Measurements from ENCODE around the gene BPIFB4. TPM values are rescaled to one million over a fixed set of nuclear protein-coding genes. Genes with fewer than 3 reads are reported as not detected.
"Not testable (repeated sequence)": the region's sequence is repeated elsewhere in the genome, so short reads cannot be mapped to it uniquely, and the experiment has no call there.

The BPIFB4 gene
- total RNA-seq, 1 experiment from 2014 or later = not detected

DNA sequence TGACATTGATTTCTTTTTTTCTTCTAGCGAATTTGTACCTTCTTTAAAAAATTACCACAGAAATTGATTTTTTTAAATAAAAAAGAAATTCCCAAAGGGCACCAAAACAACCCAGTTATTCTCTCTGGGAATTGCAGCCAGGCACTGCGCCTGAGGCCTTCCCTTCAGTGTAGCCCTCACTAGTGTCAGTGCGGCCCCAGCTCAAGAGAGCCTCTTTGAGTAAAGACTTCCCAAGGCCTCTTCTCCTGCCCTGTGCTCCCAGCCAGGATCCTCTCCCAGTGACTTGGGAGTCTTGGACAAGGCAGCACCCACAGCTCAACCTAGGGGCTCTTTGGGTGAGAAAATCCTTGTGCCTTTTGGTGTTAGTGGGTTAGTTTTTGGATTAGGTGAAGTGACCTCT lies 41.5 kb downstream of the BPIFB4 start:
- DNase-seq (ENCODE audit: low spot score) = no peak
- no peak overlapping the region for H3K27ac ChIP-seq (ENCODE audit: low read depth, low read length, poor library complexity, severe bottlenecking)
- ChIA-PET POLR2A (ENCODE audit: low non-redundant PET) (no interaction called here), CTCF (no interaction called here)
- H3K27me3 ChIP-seq (replicated peaks; ENCODE audit: insufficient read depth, low read depth, low read length, poor library complexity) = peaks cover 19% of the 10 kb centered on the region
- no peak overlapping the region for H3K4me3 ChIP-seq (ENCODE audit: low read depth, low read length, poor library complexity, severe bottlenecking)
- no peaks in the 10 kb centered on the region for H3K36me3 ChIP-seq (ENCODE audit: insufficient read depth, low read length, poor library complexity, severe bottlenecking)
- BruUV-seq (replicated peaks) = no TSS peak
- TF ChIP-seq, protein P1, sequence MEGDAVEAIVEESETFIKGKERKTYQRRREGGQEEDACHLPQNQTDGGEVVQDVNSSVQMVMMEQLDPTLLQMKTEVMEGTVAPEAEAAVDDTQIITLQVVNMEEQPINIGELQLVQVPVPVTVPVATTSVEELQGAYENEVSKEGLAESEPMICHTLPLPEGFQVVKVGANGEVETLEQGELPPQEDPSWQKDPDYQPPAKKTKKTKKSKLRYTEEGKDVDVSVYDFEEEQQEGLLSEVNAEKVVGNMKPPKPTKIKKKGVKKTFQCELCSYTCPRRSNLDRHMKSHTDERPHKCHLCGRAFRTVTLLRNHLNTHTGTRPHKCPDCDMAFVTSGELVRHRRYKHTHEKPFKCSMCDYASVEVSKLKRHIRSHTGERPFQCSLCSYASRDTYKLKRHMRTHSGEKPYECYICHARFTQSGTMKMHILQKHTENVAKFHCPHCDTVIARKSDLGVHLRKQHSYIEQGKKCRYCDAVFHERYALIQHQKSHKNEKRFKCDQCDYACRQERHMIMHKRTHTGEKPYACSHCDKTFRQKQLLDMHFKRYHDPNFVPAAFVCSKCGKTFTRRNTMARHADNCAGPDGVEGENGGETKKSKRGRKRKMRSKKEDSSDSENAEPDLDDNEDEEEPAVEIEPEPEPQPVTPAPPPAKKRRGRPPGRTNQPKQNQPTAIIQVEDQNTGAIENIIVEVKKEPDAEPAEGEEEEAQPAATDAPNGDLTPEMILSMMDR (conservative IDR thresholded peaks at IDR 0.05; ENCODE audit: low read depth, low read length) = no peak
- no peak for TF ChIP-seq EZH2 (IDR thresholded peaks at IDR 0.05; ENCODE audit: borderline replicate concordance, low read depth, low read length, poor library complexity, severe bottlenecking)
- H3K9me3 ChIP-seq (ENCODE audit: low read depth, low read length, poor library complexity, severe bottlenecking) = no peaks in the 10 kb centered on the region
- intact Hi-C loops (cut with micrococcal nuclease; ENCODE audit: unreplicated experiment) = no loop called here
- H3K4me1 ChIP-seq (ENCODE audit: insufficient read depth, low read length, poor library complexity, severe bottlenecking) = no peaks in the 10 kb centered on the region

DNA sequence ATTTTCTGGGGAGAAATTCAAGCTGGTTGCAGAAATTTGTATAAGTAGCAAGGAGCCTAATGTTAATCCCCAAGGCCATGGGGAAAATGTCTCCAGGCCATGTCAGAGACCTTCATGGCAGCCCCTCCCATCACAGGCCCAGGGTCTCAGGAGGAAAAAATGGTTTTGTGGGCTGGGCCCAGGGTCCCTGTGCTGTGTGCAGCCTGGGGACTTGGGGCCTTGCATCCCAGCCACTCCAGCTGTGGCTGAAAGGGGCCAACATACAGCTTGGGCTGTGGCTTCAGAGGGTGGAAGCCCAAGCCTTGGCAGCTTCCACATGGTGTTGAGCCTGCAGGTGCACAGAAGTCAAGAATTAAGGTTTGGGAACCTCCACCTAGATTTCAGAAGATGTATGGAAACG lies 42.9 kb downstream of the BPIFB4 start:
- H3K27ac ChIP-seq (ENCODE audit: low read depth, low read length, poor library complexity, severe bottlenecking); BruUV-seq (replicated peaks); CTCF ChIA-PET; DNase-seq (ENCODE audit: low spot score); intact Hi-C loops (cut with micrococcal nuclease; ENCODE audit: unreplicated experiment); H3K4me3 ChIP-seq (ENCODE audit: low read depth, low read length, poor library complexity, severe bottlenecking); H3K36me3 ChIP-seq (ENCODE audit: insufficient read depth, low read length, poor library complexity, severe bottlenecking); POLR2A ChIA-PET (ENCODE audit: low non-redundant PET); H3K4me1 ChIP-seq (ENCODE audit: insufficient read depth, low read length, poor library complexity, severe bottlenecking); H3K9me3 ChIP-seq (ENCODE audit: low read depth, low read length, poor library complexity, severe bottlenecking): not testable (repeated sequence)
- peaks cover 29% of the 10 kb centered on the region for H3K27me3 ChIP-seq (replicated peaks; ENCODE audit: insufficient read depth, low read depth, low read length, poor library complexity)

DNA sequence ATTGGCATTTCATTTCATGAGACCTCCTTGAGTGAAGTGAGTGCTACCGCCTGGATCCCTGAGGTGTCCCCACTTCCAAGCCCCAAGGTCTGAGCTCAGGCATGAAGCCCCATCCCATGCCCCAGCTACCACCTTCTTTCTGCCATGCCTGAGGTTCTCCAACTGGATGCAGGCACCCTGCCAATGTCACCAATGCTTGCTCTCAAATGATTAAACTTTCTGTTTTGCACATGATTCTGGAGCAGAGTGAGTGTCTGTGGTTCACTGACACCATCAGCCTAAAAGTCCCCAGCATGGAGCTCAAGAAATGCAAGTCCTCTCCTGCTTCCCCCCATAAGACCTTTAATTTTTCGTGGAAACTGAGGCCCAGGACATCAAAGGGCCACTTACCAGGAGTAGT lies 44.8 kb downstream of the BPIFB4 start:
- no peak for DNase-seq (ENCODE audit: low spot score)
- intact Hi-C loops (cut with micrococcal nuclease; ENCODE audit: unreplicated experiment) = no loop called here
- Histone ChIP-seq H3K9me3 (ENCODE audit: low read depth, low read length, poor library complexity, severe bottlenecking) (no peaks in the 10 kb centered on the region), H3K27ac (ENCODE audit: low read depth, low read length, poor library complexity, severe bottlenecking) (no peak overlapping the region), H3K36me3 (ENCODE audit: insufficient read depth, low read length, poor library complexity, severe bottlenecking) (no peaks in the 10 kb centered on the region), H3K27me3 (replicated peaks; ENCODE audit: insufficient read depth, low read depth, low read length, poor library complexity) (peaks cover 39% of the 10 kb centered on the region), H3K4me1 (ENCODE audit: insufficient read depth, low read length, poor library complexity, severe bottlenecking) (no peaks in the 10 kb centered on the region), H3K4me3 (ENCODE audit: low read depth, low read length, poor library complexity, severe bottlenecking) (no peak overlapping the region)
- ChIA-PET POLR2A (ENCODE audit: low non-redundant PET) (no interaction called here), CTCF (no interaction called here)
- TF ChIP-seq, protein P1 (conservative IDR thresholded peaks at IDR 0.05; ENCODE audit: low read depth, low read length) = no peak
- no peak for TF ChIP-seq EZH2 (IDR thresholded peaks at IDR 0.05; ENCODE audit: borderline replicate concordance, low read depth, low read length, poor library complexity, severe bottlenecking)
- no TSS peak for BruUV-seq (replicated peaks)

DNA sequence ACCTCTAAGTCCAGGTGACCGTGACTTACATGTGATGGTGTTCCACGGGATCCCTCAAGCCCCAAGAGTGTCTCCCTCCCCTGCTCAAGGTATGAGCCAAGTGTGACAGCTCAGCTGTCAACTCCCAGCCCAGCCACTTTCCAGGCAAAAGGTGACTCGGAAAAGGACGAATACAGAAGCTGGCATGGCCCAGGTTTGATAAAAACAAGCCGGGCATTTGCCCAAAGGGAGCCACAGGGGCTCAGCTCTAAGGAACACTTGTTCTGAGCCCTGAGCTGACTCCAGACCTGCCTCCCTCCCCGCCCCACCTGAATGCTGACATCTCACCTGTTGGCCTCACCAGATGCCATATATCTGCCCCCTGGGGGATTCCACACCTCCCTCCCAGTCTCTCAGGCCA lies 45.6 kb downstream of the BPIFB4 start:
- TF ChIP-seq, protein P1 (conservative IDR thresholded peaks at IDR 0.05; ENCODE audit: low read depth, low read length) = no peak
- CTCF ChIA-PET = no interaction called here
- Histone ChIP-seq H3K27ac (ENCODE audit: low read depth, low read length, poor library complexity, severe bottlenecking) (no peak overlapping the region), H3K4me3 (ENCODE audit: low read depth, low read length, poor library complexity, severe bottlenecking) (no peak overlapping the region), H3K27me3 (replicated peaks; ENCODE audit: insufficient read depth, low read depth, low read length, poor library complexity) (peaks cover 44% of the 10 kb centered on the region), H3K4me1 (ENCODE audit: insufficient read depth, low read length, poor library complexity, severe bottlenecking) (no peaks in the 10 kb centered on the region), H3K36me3 (ENCODE audit: insufficient read depth, low read length, poor library complexity, severe bottlenecking) (no peaks in the 10 kb centered on the region), H3K9me3 (ENCODE audit: low read depth, low read length, poor library complexity, severe bottlenecking) (no peaks in the 10 kb centered on the region)
- intact Hi-C loops (cut with micrococcal nuclease; ENCODE audit: unreplicated experiment) = no loop called here
- POLR2A ChIA-PET (ENCODE audit: low non-redundant PET) = no interaction called here
- DNase-seq (ENCODE audit: low spot score) = no peak
- BruUV-seq (replicated peaks) = no TSS peak
